Lower leg skin (tissue), 4 donors: ENCODE measurements around the gene ARID1B. TPM values are rescaled to one million over a fixed set of nuclear protein-coding genes. Genes with fewer than 3 reads are reported as not detected.

Experiments
- DNase-seq, 2 donors: peaks; one replicate each; pipeline ENCODE4 v3.0.0-alpha.2; 2019; ENCODE audit warnings: low spot score in 2 of 2
- H3K4me3 ChIP-seq: fragments of 200-600 bp; sonication (generic); 2 replicates; pipeline ENCODE4 v1.5.1; 2017; ENCODE audit warnings: mild to moderate bottlenecking, low read depth; ENCODE audit not compliant: poor library complexity, severe bottlenecking
- POLR2A ChIP-seq, 2 donors: fragments of 450-650 bp; IDR thresholded peaks; one replicate each; pipeline ENCODE4 v1.6.1; 2016 to 2017; ENCODE audit warnings: antibody characterized with exemption in 2 of 2, mild to moderate bottlenecking in 1 of 2, moderate library complexity in 1 of 2
- WGBS, 2 donors: methylation state at CpG; one replicate each; pipeline ENCODE4 v1.1.5; 2018; 5-methylcytosine and 5-hydroxymethylcytosine counted together
- intact Hi-C: fragments of 100-400 bp; cut with DNase I; formaldehyde crosslinking; loops from one replicate; pipeline ENCODE4 v1.15.0; 2023; ENCODE audit warnings: low total_unique reads
- total RNA-seq, 4 donors: library from RNA; depleted of rRNA; stranded (reverse); fragments of >200 nt; gene quantifications; one replicate each; pipeline ENCODE4 v1.1.0, GENCODE V29; 2016
- TF ChIP-seq, protein P1 (sequence below), 3 donors: fragments of 450-650 bp; IDR thresholded peaks; one replicate each; pipeline ENCODE4 v1.5.1; 2016; ENCODE audit warnings: antibody characterized with exemption in 3 of 3, mild to moderate bottlenecking in 3 of 3, moderate library complexity in 2 of 3

Gene ARID1B
- total RNA-seq, 4 donors from 2014 or later = 87.3 to 132 (median 102) TPM

DNA sequence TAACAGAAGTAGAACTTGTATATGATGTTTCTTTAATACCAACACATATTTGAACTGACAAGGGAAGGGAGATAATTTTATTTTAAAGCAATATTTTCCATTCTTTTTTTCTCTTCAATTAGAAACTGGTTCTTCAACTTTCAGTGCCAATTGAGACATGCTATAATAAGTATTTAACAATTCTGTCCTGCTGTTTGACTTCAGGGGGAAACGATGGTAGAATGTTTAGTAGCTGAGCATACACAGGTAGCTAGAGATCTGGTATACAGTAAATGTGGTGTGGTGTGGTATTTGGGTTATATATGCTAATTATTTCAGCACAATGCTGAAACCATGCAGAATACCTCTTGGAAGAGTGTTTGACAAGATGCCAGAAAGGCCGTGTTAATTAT is 156.9 kb downstream of the ARID1B start:
- TF ChIP-seq POLR2A (IDR thresholded peaks at IDR 0.05) = no peak
- TF ChIP-seq, protein P1, sequence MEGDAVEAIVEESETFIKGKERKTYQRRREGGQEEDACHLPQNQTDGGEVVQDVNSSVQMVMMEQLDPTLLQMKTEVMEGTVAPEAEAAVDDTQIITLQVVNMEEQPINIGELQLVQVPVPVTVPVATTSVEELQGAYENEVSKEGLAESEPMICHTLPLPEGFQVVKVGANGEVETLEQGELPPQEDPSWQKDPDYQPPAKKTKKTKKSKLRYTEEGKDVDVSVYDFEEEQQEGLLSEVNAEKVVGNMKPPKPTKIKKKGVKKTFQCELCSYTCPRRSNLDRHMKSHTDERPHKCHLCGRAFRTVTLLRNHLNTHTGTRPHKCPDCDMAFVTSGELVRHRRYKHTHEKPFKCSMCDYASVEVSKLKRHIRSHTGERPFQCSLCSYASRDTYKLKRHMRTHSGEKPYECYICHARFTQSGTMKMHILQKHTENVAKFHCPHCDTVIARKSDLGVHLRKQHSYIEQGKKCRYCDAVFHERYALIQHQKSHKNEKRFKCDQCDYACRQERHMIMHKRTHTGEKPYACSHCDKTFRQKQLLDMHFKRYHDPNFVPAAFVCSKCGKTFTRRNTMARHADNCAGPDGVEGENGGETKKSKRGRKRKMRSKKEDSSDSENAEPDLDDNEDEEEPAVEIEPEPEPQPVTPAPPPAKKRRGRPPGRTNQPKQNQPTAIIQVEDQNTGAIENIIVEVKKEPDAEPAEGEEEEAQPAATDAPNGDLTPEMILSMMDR (IDR thresholded peaks at IDR 0.05) = no peak
- WGBS, 2 donors = 19 to 28% methylated on average over 2 of the region's 2 CpGs
- DNase-seq = no peak
- intact Hi-C loops = no loop called here
- H3K4me3 ChIP-seq = no peak overlapping the region

DNA sequence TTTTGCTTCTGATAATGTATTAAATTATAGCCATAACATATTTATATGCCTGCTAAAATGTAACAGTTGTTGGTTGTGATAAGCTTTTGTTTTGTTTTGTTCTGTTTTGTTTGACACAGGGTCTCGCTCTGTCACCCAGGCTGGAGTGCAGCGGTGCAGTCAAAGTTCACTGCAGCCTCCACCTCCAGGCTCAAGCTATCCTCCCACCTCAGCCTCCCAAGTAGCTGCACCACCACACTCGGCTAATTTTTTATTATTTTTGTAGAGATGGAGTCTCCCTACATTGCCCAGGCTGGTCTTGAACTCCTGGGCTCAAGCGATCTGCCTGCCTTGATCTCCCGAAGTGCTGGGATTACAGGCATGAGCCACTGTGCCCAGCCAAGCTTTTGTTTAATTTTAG is 157.8 kb downstream of the ARID1B start:
- 94 to 96% methylated on average over 5 of the region's 5 CpGs for WGBS, 2 donors

DNA sequence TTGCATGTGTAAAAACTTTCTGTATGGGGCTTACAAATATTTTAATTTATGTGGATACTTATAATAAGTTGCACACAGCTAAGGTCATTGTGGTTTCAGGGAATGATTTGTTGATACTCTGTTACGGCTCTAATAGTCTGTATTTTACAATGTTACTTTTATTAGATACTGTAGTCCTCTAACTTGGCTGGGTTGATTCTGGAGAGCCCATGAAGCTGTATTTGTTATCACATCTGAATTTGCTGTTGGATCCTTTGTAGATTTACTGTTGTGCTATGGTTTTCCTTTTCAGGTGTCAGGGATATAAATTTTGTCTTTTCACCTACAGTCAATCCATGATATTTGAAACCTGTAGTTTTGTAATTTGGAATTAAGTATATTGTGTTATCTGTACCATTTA is 161.0 kb downstream of the ARID1B start:
- intact Hi-C loops = no loop called here
- no peak overlapping the region for H3K4me3 ChIP-seq
- no peak for TF ChIP-seq POLR2A (IDR thresholded peaks at IDR 0.05)
- TF ChIP-seq, protein P1 (IDR thresholded peaks at IDR 0.05) = no peak
- WGBS, 2 donors = 54 to 63% methylated on average over 1 of the region's 1 CpG
- DNase-seq = no peak

More for the DNA sequence above, 157.8 kb downstream of the ARID1B start:
- H3K4me3 ChIP-seq = no peak overlapping the region
- intact Hi-C loops = no loop called here
- DNase-seq = no peak
- TF ChIP-seq, protein P1 (IDR thresholded peaks at IDR 0.05) = no peak
- no peak for TF ChIP-seq POLR2A (IDR thresholded peaks at IDR 0.05)

DNA sequence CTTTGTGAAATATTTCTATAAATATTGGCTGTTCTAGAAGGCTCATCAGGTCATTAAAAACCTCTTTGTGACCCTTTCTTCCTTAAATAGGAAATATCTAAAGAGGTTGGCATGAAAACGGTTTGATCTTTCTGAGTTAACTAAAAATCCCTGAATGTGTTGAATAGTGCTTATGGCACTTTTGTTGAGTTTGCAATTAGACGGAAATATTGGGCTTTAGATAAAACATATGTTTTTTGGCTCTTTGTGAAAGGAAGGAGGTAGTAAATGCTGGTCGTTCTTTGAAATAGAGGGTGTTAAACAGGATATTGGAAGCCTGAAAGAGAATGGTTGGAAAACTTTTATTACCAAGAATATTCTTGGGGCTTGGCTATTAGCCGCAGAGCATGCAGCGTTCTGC is 163.0 kb downstream of the ARID1B start:
- DNase-seq = no peak
- no peak for TF ChIP-seq POLR2A (IDR thresholded peaks at IDR 0.05)
- TF ChIP-seq, protein P1 (IDR thresholded peaks at IDR 0.05) = no peak
- intact Hi-C loops = no loop called here
- H3K4me3 ChIP-seq = no peak overlapping the region
- WGBS, 2 donors = 58 to 70% methylated on average over 5 of the region's 5 CpGs

DNA sequence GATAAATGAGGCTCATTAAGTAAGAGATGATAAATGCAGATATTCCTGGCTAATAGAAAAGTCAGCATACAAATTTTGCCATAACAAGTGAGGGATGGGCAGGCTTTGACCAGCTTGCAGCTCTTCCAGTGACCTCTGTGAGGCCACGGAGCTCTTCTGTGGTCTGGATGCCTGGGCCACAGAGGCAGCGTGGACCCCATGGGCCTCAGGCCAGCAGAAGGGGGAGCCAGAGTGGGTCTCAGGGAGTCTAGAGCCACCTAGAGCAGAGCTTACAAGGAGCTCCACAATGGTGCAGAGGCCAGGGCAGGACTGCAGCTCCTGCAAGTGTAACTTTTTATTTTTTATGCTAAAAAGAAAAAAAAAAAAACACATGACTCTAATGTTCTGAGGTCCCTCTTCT is 165.1 kb downstream of the ARID1B start:
- DNase-seq = no peak
- 95 to 97% methylated on average over 2 of the region's 2 CpGs for WGBS, 2 donors
- intact Hi-C loops = no loop called here
- no peak overlapping the region for H3K4me3 ChIP-seq
- TF ChIP-seq POLR2A (IDR thresholded peaks at IDR 0.05) = no peak
- TF ChIP-seq, protein P1 (IDR thresholded peaks at IDR 0.05) = no peak

DNA sequence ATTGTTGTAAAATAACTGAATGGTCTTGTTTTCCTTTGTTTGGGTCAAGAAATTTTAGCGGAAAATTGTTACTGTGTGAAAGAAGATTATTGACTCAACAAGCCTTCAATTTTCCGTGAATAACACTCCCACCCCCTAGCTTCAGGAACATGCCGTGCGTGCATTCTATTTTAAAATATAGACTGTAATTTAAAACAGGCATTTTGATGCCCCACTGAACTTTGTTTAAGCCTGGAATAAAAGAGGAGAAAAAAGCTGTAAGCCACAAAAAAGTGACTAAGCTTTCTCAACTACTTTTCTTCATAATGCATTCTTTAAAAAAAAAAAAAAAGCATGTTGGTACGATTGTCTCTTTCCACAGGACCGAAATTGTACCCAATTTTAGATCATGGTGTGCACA is 166.0 kb downstream of the ARID1B start:
- 68 to 73% methylated on average over 6 of the region's 6 CpGs for WGBS, 2 donors
- intact Hi-C loops = no loop called here

More for the DNA sequence above, 166.0 kb downstream of the ARID1B start:
- H3K4me3 ChIP-seq = no peak overlapping the region
- no peak for DNase-seq
- TF ChIP-seq, protein P1 (IDR thresholded peaks at IDR 0.05) = no peak
- no peak for TF ChIP-seq POLR2A (IDR thresholded peaks at IDR 0.05)
